Right atrium auricular region (tissue), 2 donors: ENCODE data around the gene ATP5F1B. TPM values are rescaled to one million over a fixed set of nuclear protein-coding genes. Genes with fewer than 3 reads are reported as not detected.
A peak's percentile ranks its signal among the peaks of the same experiment; 100 is the strongest.

Source experiments
- DNase-seq: peaks from one replicate; pipeline ENCODE4 v3.0.0-alpha.2; 2019; ENCODE audit warnings: low spot score
- H3K27ac ChIP-seq, 2 donors: fragments of 200-600 bp; sonication (generic); 1 replicate in 1 of 2; 2 replicates in 1 of 2; pipeline ENCODE4 v1.5.1; 2016 to 2019
- H3K27me3 ChIP-seq, 2 donors: fragments of 200-600 bp; sonication (generic); one replicate each; pipeline versions ENCODE4 v1.5.1 to v1.6.0; 2017 to 2019
- H3K36me3 ChIP-seq: fragments of 200-600 bp; sonication (generic); one replicate; pipeline ENCODE4 v1.5.1; 2016
- H3K4me1 ChIP-seq, 2 donors: fragments of 200-600 bp; sonication (generic); one replicate each; pipeline versions ENCODE4 v1.5.1 to v1.6.0; 2017 to 2019
- H3K4me3 ChIP-seq, 2 donors: fragments of 200-600 bp; sonication (generic); 1 replicate in 1 of 2; 2 replicates in 1 of 2; pipeline ENCODE4 v1.5.1; 2017 to 2019; ENCODE audit warnings: mild to moderate bottlenecking in 1 of 2, moderate library complexity in 1 of 2
- H3K9me3 ChIP-seq, 2 donors: fragments of 200-600 bp; sonication (generic); one replicate each; pipeline ENCODE4 v1.5.1; 2019
- CTCF ChIP-seq, 2 donors: fragments of 200-600 bp; sonication (generic); IDR thresholded peaks; one replicate each; pipeline ENCODE4 v1.5.1; 2019; ENCODE audit warnings: antibody characterized with exemption in 2 of 2
- total RNA-seq, 2 donors: library from RNA; depleted of rRNA; stranded (reverse); fragments of >200 nt; gene quantifications; one replicate each; pipeline ENCODE4 v1.1.0, GENCODE V29; 2016

The ATP5F1B gene
- total RNA-seq, 2 donors from 2014 or later, result 1,028 to 1,860 TPM

GRCh38 chr12:56644654-56645053 lies 1.1 kb downstream of the ATP5F1B start:
- Histone ChIP-seq H3K4me1 (peaks cover 0 to 37% of the 10 kb centered on the region in 2 donors), H3K9me3 (no peaks in the 10 kb centered on the region), H3K27ac (peak overlapping the region; percentile 94 to 97), H3K27me3 (no peaks in the 10 kb centered on the region), H3K4me3 (peak overlapping the region; percentile 93 to 100), H3K36me3 (peaks cover 52% of the 10 kb centered on the region)
- no peak for DNase-seq
- no peak for TF ChIP-seq CTCF (IDR thresholded peaks at IDR 0.05)

- DNase-seq, result no peak
- Histone ChIP-seq H3K9me3 (no peaks in the 10 kb centered on the region), H3K27me3 (no peaks in the 10 kb centered on the region), H3K36me3 (peaks cover 74% of the 10 kb centered on the region), H3K27ac (no peak overlapping the region), H3K4me1 (peaks cover 0 to 44% of the 10 kb centered on the region in 2 donors), H3K4me3 (no peak overlapping the region)
- no peak for TF ChIP-seq CTCF (IDR thresholded peaks at IDR 0.05)
Observed at GRCh38 chr12:56641219-56641618, 4.6 kb downstream of the ATP5F1B start.

GRCh38 chr12:56637621-56638020 lies 8.2 kb downstream of the ATP5F1B start:
- H3K27ac ChIP-seq, result peak overlapping the region; percentile 91 to 94
- no peak for DNase-seq
- H3K27me3 ChIP-seq, result no peaks in the 10 kb centered on the region
- H3K9me3 ChIP-seq, result no peaks in the 10 kb centered on the region
- H3K4me3 ChIP-seq, result no peak overlapping the region
- TF ChIP-seq CTCF (IDR thresholded peaks at IDR 0.05), result no peak
- peaks cover 0 to 51% of the 10 kb centered on the region in 2 donors for H3K4me1 ChIP-seq
- H3K36me3 ChIP-seq, result peaks cover 52% of the 10 kb centered on the region

GRCh38 chr12:56636675-56637540 lies 8.9 kb downstream of the ATP5F1B start:
- peak; percentile 99 for DNase-seq
- Histone ChIP-seq H3K27ac (peak overlapping the region; percentile 91 to 94), H3K4me3 (peak overlapping the region; percentile 80 to 88), H3K4me1 (peaks cover 0 to 51% of the 10 kb centered on the region in 2 donors), H3K9me3 (no peaks in the 10 kb centered on the region), H3K36me3 (peaks cover 45% of the 10 kb centered on the region), H3K27me3 (no peaks in the 10 kb centered on the region)
- peak; percentile 17 to 80 for TF ChIP-seq CTCF (IDR thresholded peaks at IDR 0.05)

- H3K27ac ChIP-seq, result peak overlapping the region; percentile 91 to 94
- TF ChIP-seq CTCF (IDR thresholded peaks at IDR 0.05), result no peak
- H3K27me3 ChIP-seq, result no peaks in the 10 kb centered on the region
- H3K4me1 ChIP-seq, result peaks cover 0 to 59% of the 10 kb centered on the region in 2 donors
- peak overlapping the region; percentile 80 to 88 for H3K4me3 ChIP-seq
- peaks cover 36% of the 10 kb centered on the region for H3K36me3 ChIP-seq
- peak; percentile 90 for DNase-seq
- H3K9me3 ChIP-seq, result no peaks in the 10 kb centered on the region
Observed at GRCh38 chr12:56635806-56636674, 9.7 kb downstream of the ATP5F1B start.
